Medulla oblongata (tissue), 1 donor: ENCODE measurements around the gene DGKB.

ENCODE experiments used
- DNase-seq: peaks from one replicate; pipeline ENCODE4 v3.0.0-alpha.2; 2015; ENCODE audit errors: extremely low spot score

Gene DGKB

GRCh38 chr7:14902589-14903067, at the start of gene DGKB:
DGKB (minus strand) TSS chr7:14902751.
- peak; percentile 45 for DNase-seq

- DNase-seq = no peak
Observed at GRCh38 chr7:14950013-14950412, 47.5 kb upstream of the DGKB start.

- DNase-seq = no peak
Observed at GRCh38 chr7:14938181-14938580, 35.6 kb upstream of the DGKB start.

- no peak for DNase-seq
Observed at GRCh38 chr7:14937581-14937980, 35.0 kb upstream of the DGKB start.

- DNase-seq = peak; percentile 63
Observed at GRCh38 chr7:14936554-14936953, 34.0 kb upstream of the DGKB start.

- DNase-seq = no peak
Observed at GRCh38 chr7:14934839-14935238, 32.3 kb upstream of the DGKB start.

- DNase-seq = no peak
Observed at GRCh38 chr7:14931511-14932215, 29.1 kb upstream of the DGKB start.

- no peak for DNase-seq
Observed at GRCh38 chr7:14924398-14924797, 21.8 kb upstream of the DGKB start.

GRCh38 chr7:14911077-14911476, 8.5 kb upstream of the DGKB start:
- no peak for DNase-seq

GRCh38 chr7:14908697-14909096, 6.1 kb upstream of the DGKB start:
- no peak for DNase-seq

- no peak for DNase-seq
Observed at GRCh38 chr7:14905764-14906163, 3.2 kb upstream of the DGKB start.

GRCh38 chr7:14900051-14900450, 2.5 kb downstream of the DGKB start:
- DNase-seq = no peak

- DNase-seq = no peak
Observed at GRCh38 chr7:14899030-14899429, 3.5 kb downstream of the DGKB start.

GRCh38 chr7:14896461-14896860, 6.1 kb downstream of the DGKB start:
- no peak for DNase-seq

- no peak for DNase-seq
Observed at GRCh38 chr7:14894826-14895225, 7.7 kb downstream of the DGKB start.

GRCh38 chr7:14892961-14893360, 9.6 kb downstream of the DGKB start:
- no peak for DNase-seq

- DNase-seq = no peak
Observed at GRCh38 chr7:14891289-14891688, 11.3 kb downstream of the DGKB start.

- peak; percentile 21 for DNase-seq
Observed at GRCh38 chr7:14888962-14889361, 13.6 kb downstream of the DGKB start.

- DNase-seq = no peak
Observed at GRCh38 chr7:14886533-14886932, 16.0 kb downstream of the DGKB start.

- no peak for DNase-seq
Observed at GRCh38 chr7:14875941-14876587, 26.5 kb downstream of the DGKB start.

GRCh38 chr7:14871880-14872279, 30.7 kb downstream of the DGKB start:
- no peak for DNase-seq

- DNase-seq = no peak
Observed at GRCh38 chr7:14870394-14870793, 32.2 kb downstream of the DGKB start.

- DNase-seq = no peak
Observed at GRCh38 chr7:14868937-14869336, 33.6 kb downstream of the DGKB start.
